T-helper 9 cell (primary cell): ENCODE measurements around the gene CCDC70.

Experiments used
- DNase-seq: peaks from one replicate; pipeline ENCODE4 v3.0.0-alpha.2; 2020

The CCDC70 gene

GRCh38 chr13:51831519-51831918 is 30.2 kb upstream of the CCDC70 start:
- no peak for DNase-seq

GRCh38 chr13:51832471-51833152 is 29.2 kb upstream of the CCDC70 start:
- peak; percentile 40 for DNase-seq

DNA sequence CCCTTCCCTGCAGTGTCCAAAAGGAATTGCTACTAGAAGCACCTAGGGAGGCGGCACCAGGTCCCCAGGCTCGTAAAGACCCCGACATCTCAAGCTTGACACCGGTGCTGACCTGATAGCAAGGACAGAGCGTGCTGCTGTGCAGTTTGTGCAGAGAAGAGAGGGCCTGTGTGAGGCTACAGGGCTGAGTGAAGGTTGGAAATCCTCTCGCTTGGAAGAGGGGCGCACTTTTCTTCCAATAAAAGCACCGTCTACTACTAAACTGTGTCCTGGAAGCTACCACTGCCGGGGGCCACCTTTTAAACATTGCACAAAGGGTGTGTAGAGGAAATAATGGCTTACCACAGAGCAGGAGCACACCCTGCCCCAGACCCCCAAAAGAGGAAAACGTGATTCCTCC is 27.8 kb upstream of the CCDC70 start:
- no peak for DNase-seq

- no peak for DNase-seq
Observed at GRCh38 chr13:51834581-51835171, 27.1 kb upstream of the CCDC70 start.

GRCh38 chr13:51837016-51837415 is 24.8 kb upstream of the CCDC70 start:
- no peak for DNase-seq

DNA sequence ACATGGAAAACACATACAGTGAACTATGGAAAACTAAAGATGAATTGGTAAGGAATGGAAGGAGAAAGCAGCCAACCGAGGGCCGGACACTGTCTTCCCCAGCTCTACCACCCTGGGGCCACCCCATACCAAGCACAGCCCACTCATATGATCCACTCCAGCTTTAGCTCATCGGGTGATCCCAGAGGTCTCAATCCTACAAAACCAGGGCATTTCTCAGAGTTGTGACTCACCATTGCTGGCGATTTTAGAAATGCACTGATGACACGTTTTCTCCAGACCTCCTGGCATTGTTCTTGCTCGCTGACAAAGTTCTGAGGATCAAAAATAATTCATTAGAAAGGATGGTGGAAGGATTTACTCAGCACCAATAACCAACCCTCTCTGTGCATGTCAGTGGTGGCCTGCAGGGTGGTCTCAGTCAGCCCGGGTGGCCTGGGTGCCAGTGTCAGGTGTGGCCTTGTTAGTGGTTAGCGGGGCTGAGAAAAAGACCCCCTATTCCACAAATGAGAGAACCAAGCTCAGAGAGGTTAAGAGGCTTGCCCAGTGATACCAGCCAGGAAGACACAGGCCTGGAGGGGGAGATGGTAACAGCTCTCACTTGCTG is 23.4 kb upstream of the CCDC70 start:
- DNase-seq = no peak

GRCh38 chr13:51839711-51840540 is 21.8 kb upstream of the CCDC70 start:
- no peak for DNase-seq

DNA sequence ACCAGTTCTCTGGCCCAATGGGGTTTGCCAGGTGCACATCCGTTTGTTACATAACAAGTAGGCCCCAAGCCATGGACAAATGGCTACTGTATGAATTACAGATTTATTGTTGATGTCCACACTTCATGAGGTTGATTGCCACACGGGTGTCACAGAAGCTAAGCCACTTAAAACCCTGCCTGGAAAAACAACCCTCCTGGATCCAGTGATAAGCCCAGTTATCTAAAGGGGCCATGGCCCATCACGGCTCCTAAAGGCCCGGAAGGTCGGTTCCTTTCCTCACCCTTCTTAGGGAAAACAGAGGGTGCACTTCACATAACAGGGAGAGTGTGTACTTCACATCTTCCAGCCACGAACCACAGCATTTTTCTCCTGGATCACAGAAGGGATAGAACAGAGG is 20.9 kb upstream of the CCDC70 start:
- DNase-seq = no peak

GRCh38 chr13:51841732-51842131 is 20.0 kb upstream of the CCDC70 start:
- DNase-seq = no peak

DNA sequence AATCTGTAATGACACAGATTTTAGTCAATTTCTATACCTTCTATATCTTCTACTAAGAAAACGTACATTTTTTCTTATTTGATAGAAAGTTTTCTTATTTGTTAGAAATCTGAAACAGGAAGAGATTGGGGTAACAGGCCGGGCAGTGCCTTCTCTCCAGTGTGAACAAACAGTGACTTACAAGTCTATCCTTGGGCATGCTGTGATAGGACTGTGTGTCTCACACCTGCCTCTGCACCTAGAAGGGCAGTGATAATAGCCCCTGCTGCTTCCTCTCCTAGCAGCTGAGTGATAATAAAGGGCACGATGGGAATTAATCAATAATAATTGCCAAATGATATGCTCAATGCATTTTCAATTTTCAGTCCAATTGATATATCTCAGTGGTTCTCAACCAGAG is 18.2 kb upstream of the CCDC70 start:
- DNase-seq = no peak

- DNase-seq = peak; percentile 50
Observed at GRCh38 chr13:51844862-51845573, 16.8 kb upstream of the CCDC70 start, which contains the start of gene TMEM272. TSS of gene TMEM272 (minus strand) at chr13:51845177. CDS start at chr13:51838530, 6,647 bp downstream.

GRCh38 chr13:51845574-51846318 is 16.0 kb upstream of the CCDC70 start:
- DNase-seq = no peak

DNA sequence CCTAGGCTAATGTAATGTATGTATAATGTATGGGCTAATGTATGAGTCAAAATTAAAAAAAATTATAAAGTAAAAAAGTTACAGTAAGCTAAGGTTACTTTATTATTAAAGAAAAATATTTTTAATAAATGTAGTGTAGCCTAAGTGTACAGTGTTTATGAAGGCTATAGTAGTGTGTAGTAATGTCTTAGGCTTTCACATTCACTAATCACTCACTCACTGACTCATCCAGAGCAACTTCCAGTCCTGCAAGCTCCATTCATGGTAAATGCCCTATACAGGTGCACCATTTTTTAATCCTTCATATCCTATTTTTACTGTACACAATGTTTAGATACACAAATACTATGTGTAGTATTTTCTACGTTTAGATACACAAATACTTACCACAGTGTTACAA is 15.0 kb upstream of the CCDC70 start:
- DNase-seq = no peak

- no peak for DNase-seq
Observed at GRCh38 chr13:51848674-51849073, 13.1 kb upstream of the CCDC70 start.

DNA sequence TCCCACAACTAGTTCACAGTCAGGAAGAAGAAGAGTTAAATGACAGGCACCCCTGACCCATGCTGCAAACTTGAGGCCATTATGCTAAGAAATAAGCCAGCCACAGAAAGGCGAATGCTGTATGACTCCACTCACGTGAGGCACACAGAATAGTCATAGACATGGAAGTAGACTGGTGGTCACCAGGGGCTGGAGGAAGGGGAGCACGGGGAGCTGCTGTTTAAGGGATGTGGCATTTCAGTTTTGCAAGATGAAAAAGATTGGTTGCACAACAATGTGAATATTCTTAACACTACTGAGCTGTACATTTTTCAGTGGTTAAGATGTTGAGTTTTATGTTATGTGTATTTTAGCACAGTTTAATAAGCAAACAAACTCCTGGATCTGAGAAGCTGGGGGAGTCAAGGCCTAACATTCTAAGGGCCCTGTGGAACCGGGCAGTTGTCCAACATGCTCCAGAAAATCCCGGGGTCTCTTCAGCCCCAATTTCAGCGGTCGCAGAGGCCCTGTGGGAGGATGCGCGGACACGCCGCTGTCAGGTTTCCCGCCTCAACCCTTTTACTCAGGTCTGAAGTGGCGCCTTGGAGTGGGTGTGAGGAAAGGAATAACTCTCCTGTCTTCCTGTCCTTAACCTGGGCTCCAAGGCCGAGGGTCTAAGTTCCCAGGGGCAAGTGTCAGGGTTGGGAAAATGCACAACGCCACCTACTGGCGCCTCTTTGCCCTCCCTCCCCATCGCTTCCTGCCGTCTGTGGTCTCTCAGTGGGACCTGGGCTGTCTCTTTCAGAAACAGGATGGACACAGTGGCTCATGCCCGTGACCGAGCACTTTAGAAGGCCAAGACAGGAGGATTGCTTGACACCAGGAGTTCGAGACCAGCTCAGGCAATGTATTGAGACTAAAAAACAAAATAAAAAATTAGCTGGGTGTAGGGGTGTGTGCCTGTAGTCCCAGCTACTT is 12.3 kb upstream of the CCDC70 start:
- DNase-seq = peak; percentile 17

- DNase-seq = no peak
Observed at GRCh38 chr13:51856027-51856736, 5.6 kb upstream of the CCDC70 start.

- DNase-seq = no peak
Observed at GRCh38 chr13:51856998-51857397, 4.8 kb upstream of the CCDC70 start.

GRCh38 chr13:51858433-51859247 is 3.1 kb upstream of the CCDC70 start:
- DNase-seq = no peak

DNA sequence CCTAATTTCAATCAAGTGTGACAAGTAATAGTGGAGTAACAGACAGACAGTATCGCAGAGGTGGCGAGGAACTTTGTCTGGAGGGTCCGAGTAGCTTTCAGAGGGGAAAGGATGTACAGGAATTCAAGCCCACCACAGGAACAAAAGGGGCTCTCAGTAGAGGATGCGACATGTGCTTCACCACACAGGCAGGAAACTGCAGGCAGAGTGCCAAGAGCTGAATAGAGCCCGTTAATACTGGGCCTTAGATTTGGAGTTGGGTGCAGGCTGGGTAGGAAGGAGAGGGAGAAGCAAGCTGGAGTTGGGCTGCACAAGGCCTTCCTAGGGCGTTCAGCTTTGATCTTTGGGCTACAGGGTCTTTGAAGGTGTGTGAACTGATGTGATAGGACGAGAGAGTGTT is 1.2 kb downstream of the CCDC70 start:
- no peak for DNase-seq
